NCI-H526 treated with DMSO at 0.1 percent for 48 hours (cell line): ENCODE measurements around the gene SHISA2.
"Not testable (repeated sequence)": the region's sequence is repeated elsewhere in the genome, so short reads cannot be mapped to it uniquely, and the experiment has no call there.

ENCODE experiments used
- DNase-seq: peaks from one replicate; lab custom pipeline; 2025; lab: John Stamatoyannopoulos, UW

The SHISA2 gene

GRCh38 chr13:26051657-26052311, at the start of gene SHISA2:
SHISA2 (minus strand) TSS chr13:26052016; CDS start chr13:26050975, 1,041 bp downstream.
- peak; percentile 36 for DNase-seq

GRCh38 chr13:26095846-26096610, 44.2 kb upstream of the SHISA2 start:
- no peak for DNase-seq

- no peak for DNase-seq
Observed at GRCh38 chr13:26095338-26095737, 43.5 kb upstream of the SHISA2 start.

- DNase-seq = not testable (repeated sequence)
Observed at GRCh38 chr13:26076821-26077220, 25.0 kb upstream of the SHISA2 start.

- no peak for DNase-seq
Observed at GRCh38 chr13:26075498-26075897, 23.7 kb upstream of the SHISA2 start.

GRCh38 chr13:26074706-26075105, 22.9 kb upstream of the SHISA2 start:
- no peak for DNase-seq

- not testable (repeated sequence) for DNase-seq
Observed at GRCh38 chr13:26072335-26072734, 20.5 kb upstream of the SHISA2 start.

GRCh38 chr13:26071691-26072090, 19.9 kb upstream of the SHISA2 start:
- DNase-seq = no peak

- DNase-seq = not testable (repeated sequence)
Observed at GRCh38 chr13:26069642-26070041, 17.8 kb upstream of the SHISA2 start.

GRCh38 chr13:26068372-26068771, 16.6 kb upstream of the SHISA2 start:
- DNase-seq = not testable (repeated sequence)

GRCh38 chr13:26067601-26068000, 15.8 kb upstream of the SHISA2 start:
- DNase-seq = no peak

GRCh38 chr13:26066492-26066891, 14.7 kb upstream of the SHISA2 start:
- not testable (repeated sequence) for DNase-seq

- DNase-seq = peak; percentile 52
Observed at GRCh38 chr13:26062853-26063444, 11.1 kb upstream of the SHISA2 start.

GRCh38 chr13:26061947-26062346, 10.1 kb upstream of the SHISA2 start:
- no peak for DNase-seq

- no peak for DNase-seq
Observed at GRCh38 chr13:26061256-26061655, 9.4 kb upstream of the SHISA2 start.

GRCh38 chr13:26060357-26060756, 8.5 kb upstream of the SHISA2 start:
- no peak for DNase-seq

- no peak for DNase-seq
Observed at GRCh38 chr13:26058704-26059103, 6.9 kb upstream of the SHISA2 start.

GRCh38 chr13:26054896-26055295, 3.1 kb upstream of the SHISA2 start:
- DNase-seq = no peak

GRCh38 chr13:26053418-26053980, 1.7 kb upstream of the SHISA2 start:
- no peak for DNase-seq

- DNase-seq = no peak
Observed at GRCh38 chr13:26052337-26052736, 521 bp upstream of the SHISA2 start.

- no peak for DNase-seq
Observed at GRCh38 chr13:26051231-26051656, 572 bp downstream of the SHISA2 start.

GRCh38 chr13:26050568-26051230, 1.1 kb downstream of the SHISA2 start:
- DNase-seq = peak; percentile 40
